Chondrocyte (in vitro differentiated cells): ENCODE data around the gene FAM222A. TPM values are rescaled to one million over a fixed set of nuclear protein-coding genes. Genes with fewer than 3 reads are reported as not detected.

Source experiments
- DNase-seq: peaks from one replicate; pipeline ENCODE4 v3.0.0; 2021; ENCODE audit warnings: mixed read lengths, low spot score
- H3K27ac Mint-ChIP-seq: one replicate; pipeline ENCODE4 v1.8.0; 2021; ENCODE audit warnings: mild to moderate bottlenecking, moderate library complexity, mixed read lengths; ENCODE audit not compliant: unreplicated experiment
- H3K27me3 Mint-ChIP-seq: 2 replicates; pipeline ENCODE4 v1.8.0; 2021; ENCODE audit warnings: low read depth, mixed read lengths
- H3K36me3 Mint-ChIP-seq: 2 replicates; pipeline ENCODE4 v1.8.0; 2021; ENCODE audit warnings: low read depth, mixed read lengths
- H3K4me1 Mint-ChIP-seq: 2 replicates; pipeline ENCODE4 v1.8.0; 2021; ENCODE audit warnings: low read depth, mild to moderate bottlenecking, mixed read lengths
- H3K4me3 Mint-ChIP-seq: one replicate; pipeline ENCODE4 v1.8.0; 2021; ENCODE audit warnings: mild to moderate bottlenecking, moderate library complexity, mixed read lengths; ENCODE audit not compliant: unreplicated experiment
- H3K9me3 Mint-ChIP-seq: 2 replicates; pipeline ENCODE4 v1.8.0; 2021; ENCODE audit warnings: low read depth, mixed read lengths
- CTCF ChIP-seq: fragments of 200-600 bp; sonication (generic); IDR thresholded peaks from 2 replicates; pipeline ENCODE4 v1.5.0; 2021; ENCODE audit warnings: antibody characterized with exemption, mild to moderate bottlenecking, moderate library complexity
- long read RNA-seq: library from polyadenylated mRNA; stranded (forward); transcript quantifications from one replicate; pipeline ENCODE4 v2.0.0, GENCODE V29; 2021
- total RNA-seq: library from RNA; stranded (reverse); gene quantifications from 3 replicates; pipeline ENCODE4 v1.2.1, GENCODE V29; 2021

The FAM222A gene
- total RNA-seq, result 1.0 to 1.5 TPM (median 1.2 TPM) in 3 replicates
- long read RNA-seq, partial matches to known transcripts, result 0 of 4 reads
- long read RNA-seq, other reads (novel, unspliced or antisense), result 1 of 4 reads

GRCh38 chr12:109713187-109714070 is at the start of gene FAM222A:
Gene FAM222A (plus strand): TSS chr12:109713825. CDS start chr12:109744147, 30,322 bp downstream.
- H3K4me1 Mint-ChIP-seq, result peaks cover 3% of the 10 kb centered on the region
- peak within 1 kb of the TSS; percentile 68 for H3K4me3 Mint-ChIP-seq
- peaks cover 9% of the 10 kb centered on the region for H3K27me3 Mint-ChIP-seq
- no peaks in the 10 kb centered on the region for H3K36me3 Mint-ChIP-seq
- DNase-seq, result peak; percentile 98
- H3K9me3 Mint-ChIP-seq, result no peaks in the 10 kb centered on the region
- peak; percentile 12 for TF ChIP-seq CTCF
- H3K27ac Mint-ChIP-seq, result no peak within 1 kb of the TSS

- Mint-ChIP-seq H3K36me3 (no peaks in the 10 kb centered on the region), H3K27ac (no peak overlapping the region)
- no peak for DNase-seq
Observed at GRCh38 chr12:109664402-109664801, 49.2 kb upstream of the FAM222A start.

GRCh38 chr12:109666068-109666467 is 47.6 kb upstream of the FAM222A start:
- H3K4me3 Mint-ChIP-seq, result no peak overlapping the region
- no peaks in the 10 kb centered on the region for H3K9me3 Mint-ChIP-seq
- no peak overlapping the region for H3K27ac Mint-ChIP-seq
- H3K36me3 Mint-ChIP-seq, result no peaks in the 10 kb centered on the region
- no peak for DNase-seq
- TF ChIP-seq CTCF, result no peak
- H3K27me3 Mint-ChIP-seq, result peaks cover 32% of the 10 kb centered on the region
- H3K4me1 Mint-ChIP-seq, result no peaks in the 10 kb centered on the region

More at GRCh38 chr12:109664402-109664801, 49.2 kb upstream of the FAM222A start:
- H3K4me1 Mint-ChIP-seq, result no peaks in the 10 kb centered on the region
- TF ChIP-seq CTCF, result no peak
- H3K4me3 Mint-ChIP-seq, result no peak overlapping the region
- peaks cover 28% of the 10 kb centered on the region for H3K27me3 Mint-ChIP-seq
- H3K9me3 Mint-ChIP-seq, result no peaks in the 10 kb centered on the region

- Mint-ChIP-seq H3K27ac (no peak overlapping the region), H3K9me3 (peaks cover 4% of the 10 kb centered on the region), H3K36me3 (no peaks in the 10 kb centered on the region), H3K4me3 (no peak overlapping the region), H3K4me1 (no peaks in the 10 kb centered on the region), H3K27me3 (peaks cover 35% of the 10 kb centered on the region)
- DNase-seq, result peak; percentile 14
- TF ChIP-seq CTCF, result no peak
Observed at GRCh38 chr12:109670731-109671130, 42.9 kb upstream of the FAM222A start.

GRCh38 chr12:109671502-109671901 is 42.1 kb upstream of the FAM222A start:
- TF ChIP-seq CTCF, result no peak
- no peak overlapping the region for H3K27ac Mint-ChIP-seq
- H3K36me3 Mint-ChIP-seq, result no peaks in the 10 kb centered on the region
- H3K4me1 Mint-ChIP-seq, result no peaks in the 10 kb centered on the region
- no peak overlapping the region for H3K4me3 Mint-ChIP-seq
- H3K9me3 Mint-ChIP-seq, result peaks cover 4% of the 10 kb centered on the region
- no peak for DNase-seq
- H3K27me3 Mint-ChIP-seq, result peaks cover 30% of the 10 kb centered on the region
